Suprapubic skin (tissue), 4 donors: ENCODE results near the gene KPNA3. TPM values are rescaled to one million over a fixed set of nuclear protein-coding genes. Genes with fewer than 3 reads are reported as not detected.

ENCODE experiments used
- DNase-seq, 2 donors: peaks; one replicate each; pipeline ENCODE4 v3.0.0-alpha.2; 2019; ENCODE audit warnings: low spot score in 2 of 2
- H3K27ac ChIP-seq: fragments of 200-600 bp; sonication (generic); one replicate; pipeline ENCODE4 v1.5.1; 2019
- H3K27me3 ChIP-seq: fragments of 200-600 bp; sonication (generic); one replicate; pipeline ENCODE4 v1.5.1; 2019
- H3K36me3 ChIP-seq: fragments of 200-600 bp; sonication (generic); one replicate; pipeline ENCODE4 v1.5.1; 2019
- H3K4me1 ChIP-seq: fragments of 200-600 bp; sonication (generic); one replicate; pipeline ENCODE4 v1.5.1; 2019
- H3K4me3 ChIP-seq: fragments of 200-600 bp; sonication (generic); one replicate; pipeline ENCODE4 v1.5.1; 2019; ENCODE audit warnings: mild to moderate bottlenecking
- H3K9me3 ChIP-seq: fragments of 200-600 bp; sonication (generic); one replicate; pipeline ENCODE4 v1.5.1; 2019
- EP300 ChIP-seq: sonication (generic); formaldehyde crosslinking; IDR thresholded peaks from one replicate; pipeline ENCODE4 v1.6.1; 2017; ENCODE audit warnings: antibody characterized with exemption
- POLR2A ChIP-seq, 2 donors: fragments of 450-650 bp; IDR thresholded peaks; one replicate each; pipeline ENCODE4 v1.6.1; 2017; ENCODE audit warnings: antibody characterized with exemption in 2 of 2, mild to moderate bottlenecking in 2 of 2, moderate library complexity in 2 of 2
- POLR2AphosphoS5 ChIP-seq, 3 donors: sonication (generic); formaldehyde crosslinking; IDR thresholded peaks; one replicate each; pipeline ENCODE4 v1.6.1; 2017; ENCODE audit warnings: antibody characterized with exemption in 3 of 3
- WGBS: methylation state at CpG from one replicate; pipeline ENCODE4 v1.1.5; 2018; 5-methylcytosine and 5-hydroxymethylcytosine counted together
- total RNA-seq, 4 donors: library from RNA; depleted of rRNA; stranded (reverse); fragments of >200 nt; gene quantifications; one replicate each; pipeline ENCODE4 v1.1.0, GENCODE V29; 2016
- TF ChIP-seq, protein P1 (sequence below), 2 donors: fragments of 200-600 bp in 1 of 2; fragments of 450-650 bp in 1 of 2; sonication (generic) in 1 of 2; IDR thresholded peaks; one replicate each; pipeline ENCODE4 v1.5.1; 2016 to 2019; ENCODE audit warnings: antibody characterized with exemption in 2 of 2, mild to moderate bottlenecking in 1 of 2, moderate library complexity in 1 of 2

Gene KPNA3
- total RNA-seq, 4 donors from 2014 or later = 17.1 to 27.3 (median 23.6) TPM

DNA sequence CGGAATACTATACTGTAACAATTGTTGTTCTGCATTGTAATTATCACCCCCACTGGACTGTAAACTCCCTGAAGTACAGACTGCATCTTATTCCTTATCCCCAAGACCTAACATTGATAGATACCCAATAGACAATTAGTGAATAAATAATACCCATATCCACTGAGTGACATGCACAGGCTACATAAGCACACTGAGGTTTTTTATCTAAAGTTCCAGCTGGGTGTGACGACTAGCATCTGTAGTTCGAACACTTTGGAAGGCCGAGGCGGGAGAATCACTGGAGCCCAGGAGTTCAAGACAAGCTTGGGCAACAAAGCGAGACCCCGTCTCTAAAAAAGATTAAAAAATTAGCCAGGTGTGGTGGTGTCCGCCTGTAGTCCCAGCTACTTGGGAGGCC lies 2.5 kb downstream of the KPNA3 start:
- H3K4me1 ChIP-seq = peaks cover 28% of the 10 kb centered on the region
- 96% methylated on average over 8 of the region's 8 CpGs for WGBS
- H3K27ac ChIP-seq = no peak overlapping the region
- no peaks in the 10 kb centered on the region for H3K9me3 ChIP-seq
- H3K4me3 ChIP-seq = no peak overlapping the region
- H3K27me3 ChIP-seq = no peaks in the 10 kb centered on the region
- H3K36me3 ChIP-seq = no peaks in the 10 kb centered on the region
- DNase-seq = no peak
- TF ChIP-seq, protein P1, sequence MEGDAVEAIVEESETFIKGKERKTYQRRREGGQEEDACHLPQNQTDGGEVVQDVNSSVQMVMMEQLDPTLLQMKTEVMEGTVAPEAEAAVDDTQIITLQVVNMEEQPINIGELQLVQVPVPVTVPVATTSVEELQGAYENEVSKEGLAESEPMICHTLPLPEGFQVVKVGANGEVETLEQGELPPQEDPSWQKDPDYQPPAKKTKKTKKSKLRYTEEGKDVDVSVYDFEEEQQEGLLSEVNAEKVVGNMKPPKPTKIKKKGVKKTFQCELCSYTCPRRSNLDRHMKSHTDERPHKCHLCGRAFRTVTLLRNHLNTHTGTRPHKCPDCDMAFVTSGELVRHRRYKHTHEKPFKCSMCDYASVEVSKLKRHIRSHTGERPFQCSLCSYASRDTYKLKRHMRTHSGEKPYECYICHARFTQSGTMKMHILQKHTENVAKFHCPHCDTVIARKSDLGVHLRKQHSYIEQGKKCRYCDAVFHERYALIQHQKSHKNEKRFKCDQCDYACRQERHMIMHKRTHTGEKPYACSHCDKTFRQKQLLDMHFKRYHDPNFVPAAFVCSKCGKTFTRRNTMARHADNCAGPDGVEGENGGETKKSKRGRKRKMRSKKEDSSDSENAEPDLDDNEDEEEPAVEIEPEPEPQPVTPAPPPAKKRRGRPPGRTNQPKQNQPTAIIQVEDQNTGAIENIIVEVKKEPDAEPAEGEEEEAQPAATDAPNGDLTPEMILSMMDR (IDR thresholded peaks at IDR 0.05) = no peak
- no peak for TF ChIP-seq POLR2AphosphoS5 (IDR thresholded peaks at IDR 0.05)
- no peak for TF ChIP-seq EP300
- TF ChIP-seq POLR2A (IDR thresholded peaks at IDR 0.05) = no peak

- Histone ChIP-seq H3K27ac (no peak overlapping the region), H3K4me1 (peaks cover 21% of the 10 kb centered on the region), H3K27me3 (no peaks in the 10 kb centered on the region), H3K36me3 (no peaks in the 10 kb centered on the region), H3K4me3 (no peak overlapping the region), H3K9me3 (no peaks in the 10 kb centered on the region)
- TF ChIP-seq EP300 (no peak), POLR2A (IDR thresholded peaks at IDR 0.05) (no peak), POLR2AphosphoS5 (IDR thresholded peaks at IDR 0.05) (no peak)
- TF ChIP-seq, protein P1 (IDR thresholded peaks at IDR 0.05) = no peak
- no peak for DNase-seq
Observed at GRCh38 chr13:49786401-49787008, 6.0 kb downstream of the KPNA3 start.

DNA sequence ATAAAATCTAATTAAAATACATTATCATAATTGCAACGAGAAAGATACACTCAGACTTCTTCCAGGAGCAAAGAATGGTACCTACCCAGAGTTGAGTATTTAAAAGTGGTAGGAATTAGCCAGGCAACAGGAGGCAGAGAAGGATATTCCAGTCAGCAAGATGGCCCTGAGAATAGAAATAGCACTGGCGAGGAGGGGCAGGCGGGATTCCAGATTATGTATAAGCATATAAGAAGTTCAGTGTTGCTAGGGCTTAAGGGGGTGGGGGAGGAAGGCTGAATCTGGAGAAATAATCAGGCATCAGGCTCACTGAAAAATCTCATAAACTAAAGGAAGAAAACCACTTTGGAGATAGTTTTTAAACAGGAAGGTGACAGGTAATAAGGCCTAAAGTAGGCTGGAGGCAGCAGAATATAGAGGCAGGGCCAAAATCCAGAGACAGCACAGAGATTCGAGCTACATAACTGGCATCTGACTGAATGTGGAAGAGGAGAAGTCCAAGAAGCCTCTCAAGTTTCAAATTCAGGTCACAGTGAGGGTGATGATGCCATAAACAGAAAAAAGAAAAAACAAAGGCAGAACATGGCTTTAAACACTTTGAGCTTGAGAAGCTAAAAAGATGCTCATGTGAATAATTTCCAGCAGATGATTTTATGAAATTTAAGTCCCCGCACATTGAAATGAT lies 7.5 kb downstream of the KPNA3 start:
- no peak for DNase-seq
- 84% methylated on average over 5 of the region's 5 CpGs for WGBS
- Histone ChIP-seq H3K27ac (no peak overlapping the region), H3K27me3 (no peaks in the 10 kb centered on the region), H3K4me1 (peaks cover 7% of the 10 kb centered on the region), H3K4me3 (no peak overlapping the region), H3K36me3 (no peaks in the 10 kb centered on the region), H3K9me3 (no peaks in the 10 kb centered on the region)
- TF ChIP-seq, protein P1 (IDR thresholded peaks at IDR 0.05) = no peak
- no peak for TF ChIP-seq POLR2AphosphoS5 (IDR thresholded peaks at IDR 0.05)
- no peak for TF ChIP-seq EP300
- TF ChIP-seq POLR2A (IDR thresholded peaks at IDR 0.05) = no peak

- H3K4me1 ChIP-seq = no peaks in the 10 kb centered on the region
- no peaks in the 10 kb centered on the region for H3K36me3 ChIP-seq
- H3K9me3 ChIP-seq = no peaks in the 10 kb centered on the region
- no peak overlapping the region for H3K27ac ChIP-seq
- 97% methylated on average over 4 of the region's 4 CpGs for WGBS
- H3K27me3 ChIP-seq = no peaks in the 10 kb centered on the region
- no peak for TF ChIP-seq POLR2A (IDR thresholded peaks at IDR 0.05)
- TF ChIP-seq EP300 = no peak
- no peak for TF ChIP-seq POLR2AphosphoS5 (IDR thresholded peaks at IDR 0.05)
- no peak for DNase-seq
- no peak overlapping the region for H3K4me3 ChIP-seq
Observed at GRCh38 chr13:49783865-49784264, 8.6 kb downstream of the KPNA3 start.

- Histone ChIP-seq H3K4me1 (no peaks in the 10 kb centered on the region), H3K36me3 (no peaks in the 10 kb centered on the region), H3K27me3 (no peaks in the 10 kb centered on the region), H3K9me3 (no peaks in the 10 kb centered on the region), H3K27ac (no peak overlapping the region), H3K4me3 (no peak overlapping the region)
- no peak for DNase-seq
- WGBS = 94% methylated on average over 2 of the region's 2 CpGs
- TF ChIP-seq, protein P1 (IDR thresholded peaks at IDR 0.05) = no peak
- no peak for TF ChIP-seq EP300
- no peak for TF ChIP-seq POLR2AphosphoS5 (IDR thresholded peaks at IDR 0.05)
- TF ChIP-seq POLR2A (IDR thresholded peaks at IDR 0.05) = no peak
Observed at GRCh38 chr13:49782784-49783183, 9.7 kb downstream of the KPNA3 start.
